Right lobe of liver (tissue), 6 donors: Measurements from ENCODE around the gene COL21A1. TPM values are rescaled to one million over a fixed set of nuclear protein-coding genes. Genes with fewer than 3 reads are reported as not detected.

Experiments
- ATAC-seq, 4 donors: fragments of 200-7000 bp; cut with Tn5 transposase; one replicate each; pipeline ENCODE4 v1.9.1; 2020; ENCODE audit warnings: mild to moderate bottlenecking in 4 of 4, moderate library complexity in 4 of 4
- DNase-seq, 3 donors: peaks; one replicate each; pipeline ENCODE4 v3.0.0-alpha.2; 2020
- H3K27ac ChIP-seq, 3 donors: fragments of 200-600 bp; one replicate each; pipeline ENCODE4 v1.8.0; 2022
- H3K27me3 ChIP-seq, 2 donors: fragments of 200-600 bp; one replicate each; pipeline ENCODE4 v1.8.0; 2022
- H3K36me3 ChIP-seq, 4 donors: fragments of 200-600 bp; sonication (generic) in 1 of 4; one replicate each; pipeline versions ENCODE4 v1.5.1 to v1.8.0; 2017 to 2022; ENCODE audit warnings: control low read depth in 1 of 4
- H3K4me1 ChIP-seq, 4 donors: fragments of 200-600 bp; sonication (generic) in 1 of 4; one replicate each; pipeline versions ENCODE4 v1.5.1 to v1.8.0; 2017 to 2022; ENCODE audit warnings: control low read depth in 1 of 4
- H3K4me3 ChIP-seq, 3 donors: fragments of 200-600 bp; one replicate each; pipeline ENCODE4 v1.8.0; 2022
- H3K9me3 ChIP-seq, 4 donors: fragments of 200-600 bp; sonication (generic) in 1 of 4; one replicate each; pipeline versions ENCODE4 v1.5.1 to v1.8.0; 2017 to 2022; ENCODE audit warnings: control low read depth in 1 of 4
- CTCF ChIP-seq, 4 donors: fragments of 200-600 bp in 3 of 4; fragments of 450-650 bp in 1 of 4; IDR thresholded peaks; one replicate each; pipeline versions ENCODE4 v1.5.1 to v1.8.0; 2016 to 2022; ENCODE audit warnings: antibody characterized with exemption in 4 of 4, mild to moderate bottlenecking in 2 of 4
- POLR2A ChIP-seq: fragments of 450-650 bp; IDR thresholded peaks from one replicate; pipeline ENCODE4 v1.6.1; 2017; ENCODE audit warnings: antibody characterized with exemption, mild to moderate bottlenecking
- WGBS: methylation state at CpG from one replicate; pipeline ENCODE4 v1.1.6; 2018; ENCODE audit warnings: low coverage, low lambda C conversion rate; ENCODE audit not compliant: insufficient coverage; ENCODE audit errors: missing lambda C conversion rate; 5-methylcytosine and 5-hydroxymethylcytosine counted together
- intact Hi-C, 2 donors: fragments of 100-400 bp; cut with DNase I; formaldehyde crosslinking; loops; one replicate each; pipeline versions ENCODE4 v1.11.2 to v1.14.1; 2022
- total RNA-seq, 6 experiments: library from RNA; depleted of rRNA in 2 of 6; stranded (reverse); fragments of >200 nt in 2 of 6; fragmentation: NEBNext Ultra II Directional in 3 of 6; extraction: Animal tissue kit (Norgen Biotek cat#: 25700) in 3 of 6; gene quantifications; one replicate each; pipeline versions ENCODE4 v1.1.0 to v1.2.4, GENCODE V29; 2016 to 2023
- donor health status: DM: no; HTN: yes; CAD: no.
- donor health status: DM: no; HTN: no; CAD: no.
- donor health status: DM: no; HTN: no; CAD: no.
- donor health status: DM: no; HTN: yes; CAD: no.
- donor health status: DM: no; HTN: yes; CAD: no.

Gene COL21A1
- total RNA-seq, 6 experiments from 2014 or later = 0.11 to 0.73 (median 0.50) TPM

- Histone ChIP-seq H3K27ac (no peak overlapping the region), H3K9me3 (no peaks in the 10 kb centered on the region), H3K4me3 (no peak overlapping the region), H3K36me3 (no peaks in the 10 kb centered on the region), H3K27me3 (no peaks in the 10 kb centered on the region), H3K4me1 (no peaks in the 10 kb centered on the region)
- no CpG with 5 or more reads among the region's 9 CpGs for WGBS
- intact Hi-C loops = no loop called here
- TF ChIP-seq POLR2A = no peak
- no peak for TF ChIP-seq CTCF (IDR thresholded peaks at IDR 0.05)
- ATAC-seq (no peak), DNase-seq (no peak)
Measured at GRCh38 chr6:56188429-56188828, 59.0 kb downstream of the COL21A1 start.

DNA sequence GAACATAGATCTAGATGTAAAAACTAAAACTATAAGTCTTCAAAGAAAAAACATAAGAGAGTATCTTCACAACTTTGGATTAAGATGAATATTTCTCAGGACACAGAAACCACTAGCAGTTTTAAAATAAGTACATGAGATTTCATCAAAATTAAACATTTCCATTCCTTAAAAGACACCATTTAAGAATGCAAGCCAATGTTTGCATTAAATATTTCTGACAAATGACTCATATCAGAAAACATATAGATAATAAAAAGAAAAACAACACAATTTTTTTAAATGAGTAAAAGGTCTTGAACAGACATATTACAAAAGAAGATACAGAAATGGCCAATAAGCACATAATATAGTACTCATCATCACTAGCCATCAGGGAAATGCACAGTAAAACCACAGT, 59.7 kb downstream of the COL21A1 start:
- no peak for ATAC-seq
- DNase-seq = no peak
- no peaks in the 10 kb centered on the region for H3K27me3 ChIP-seq
- H3K36me3 ChIP-seq = no peaks in the 10 kb centered on the region
- TF ChIP-seq CTCF (IDR thresholded peaks at IDR 0.05) (no peak), POLR2A (no peak)
- intact Hi-C loops = no loop called here
- H3K9me3 ChIP-seq = no peaks in the 10 kb centered on the region
- no peak overlapping the region for H3K4me3 ChIP-seq
- no peak overlapping the region for H3K27ac ChIP-seq
- no peaks in the 10 kb centered on the region for H3K4me1 ChIP-seq

GRCh38 chr6:56176741-56177140, 70.6 kb downstream of the COL21A1 start:
- Histone ChIP-seq H3K27ac (no peak overlapping the region), H3K4me1 (no peaks in the 10 kb centered on the region), H3K4me3 (no peak overlapping the region), H3K36me3 (no peaks in the 10 kb centered on the region), H3K27me3 (no peaks in the 10 kb centered on the region), H3K9me3 (peaks cover 0 to 11% (median 0%) of the 10 kb centered on the region in 4 donors)
- DNase-seq (no peak), ATAC-seq (no peak)
- intact Hi-C loops = no loop called here
- TF ChIP-seq POLR2A (no peak), CTCF (IDR thresholded peaks at IDR 0.05) (no peak)

GRCh38 chr6:56173228-56173627, 74.2 kb downstream of the COL21A1 start:
- no CpG with 5 or more reads among the region's 1 CpG for WGBS
- ATAC-seq (no peak), DNase-seq (no peak)
- H3K4me3 ChIP-seq = no peak overlapping the region
- intact Hi-C loops = no loop called here
- no peaks in the 10 kb centered on the region for H3K27me3 ChIP-seq
- H3K36me3 ChIP-seq = no peaks in the 10 kb centered on the region
- H3K9me3 ChIP-seq = peaks cover 0 to 11% (median 0%) of the 10 kb centered on the region in 4 donors
- no peaks in the 10 kb centered on the region for H3K4me1 ChIP-seq
- TF ChIP-seq POLR2A (no peak), CTCF (IDR thresholded peaks at IDR 0.05) (no peak)
- no peak overlapping the region for H3K27ac ChIP-seq

DNA sequence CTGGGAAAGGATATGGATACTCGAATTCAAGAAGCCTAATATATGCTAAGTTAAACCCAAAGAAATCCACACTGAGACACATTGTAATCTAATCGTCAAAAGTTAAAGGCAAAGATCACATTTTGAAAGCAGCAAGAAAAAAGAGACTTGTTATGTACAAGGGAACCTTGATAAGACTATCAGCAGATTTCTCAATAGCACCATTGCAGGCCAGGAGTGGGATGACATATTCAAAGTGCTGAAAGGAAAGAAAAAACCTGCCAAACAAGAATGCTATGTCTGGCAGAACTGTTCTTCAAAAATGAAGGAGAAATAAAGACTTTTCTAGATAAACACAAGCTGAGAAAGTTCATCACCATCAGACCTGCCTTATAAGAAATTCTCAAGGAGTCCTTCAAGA, 75.2 kb downstream of the COL21A1 start:
- no peaks in the 10 kb centered on the region for H3K27me3 ChIP-seq
- intact Hi-C loops = no loop called here
- DNase-seq (no peak), ATAC-seq (no peak)
- H3K4me3 ChIP-seq = no peak overlapping the region
- no peaks in the 10 kb centered on the region for H3K4me1 ChIP-seq
- WGBS = 44% methylated on average over 2 of the region's 2 CpGs
- no peak overlapping the region for H3K27ac ChIP-seq
- TF ChIP-seq CTCF (IDR thresholded peaks at IDR 0.05) (no peak), POLR2A (no peak)
- H3K36me3 ChIP-seq = no peaks in the 10 kb centered on the region
- H3K9me3 ChIP-seq = peaks cover 0 to 11% (median 0%) of the 10 kb centered on the region in 4 donors
